Measurements from ENCODE around the gene PPP1R9A.
A peak's percentile ranks its signal among the peaks of the same experiment; 100 is the strongest.

PPP1R9A gene

DNA sequence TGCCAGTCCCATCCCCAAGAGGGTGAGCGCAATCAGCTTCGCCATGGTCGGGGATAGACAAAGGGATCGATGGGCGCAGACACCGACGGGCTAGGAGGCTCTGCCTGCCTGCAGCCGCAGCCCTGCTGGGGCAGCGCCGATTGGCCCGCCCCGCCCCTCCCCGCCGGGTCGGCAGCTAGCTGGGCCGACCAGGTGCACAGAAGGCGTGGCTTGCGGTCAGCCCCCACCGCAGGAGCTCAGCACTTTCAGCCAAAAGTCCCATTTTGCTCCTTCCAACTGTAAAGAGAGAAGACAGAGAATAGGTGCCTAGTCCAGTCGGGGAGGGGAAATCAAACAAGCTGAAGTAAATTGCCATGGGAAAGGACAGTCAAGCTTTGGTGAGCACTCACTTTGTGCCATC lies 417.0 kb downstream of the PPP1R9A start, which contains the start of gene PON1:
PON1 (minus strand) TSS at position 102 of the 400 bp plus-strand sequence; CDS start at position 45, 57 bp downstream.
- DNase-seq, result peak in 3 of 5 donors; percentile 1 to 47 (median 7)

DNA sequence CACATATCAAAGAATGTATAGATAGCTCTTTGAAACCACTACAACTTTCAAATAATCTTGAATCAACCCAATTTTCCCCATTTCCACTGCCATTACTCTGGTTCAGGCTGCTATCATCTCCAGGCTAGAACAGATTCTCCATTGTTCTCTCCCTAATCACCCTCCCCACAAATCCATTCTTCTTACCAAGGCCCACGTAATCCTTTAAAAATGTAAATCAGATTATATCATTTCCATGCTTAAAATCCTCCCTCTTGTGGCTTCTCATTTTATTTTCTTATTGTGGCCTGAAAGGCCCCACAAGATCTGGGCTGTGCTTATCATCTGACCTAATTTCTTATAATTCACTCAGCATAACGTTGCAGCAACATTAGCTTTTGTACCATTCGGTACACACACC lies 420.0 kb downstream of the PPP1R9A start:
- DNase-seq, result no peak

DNA sequence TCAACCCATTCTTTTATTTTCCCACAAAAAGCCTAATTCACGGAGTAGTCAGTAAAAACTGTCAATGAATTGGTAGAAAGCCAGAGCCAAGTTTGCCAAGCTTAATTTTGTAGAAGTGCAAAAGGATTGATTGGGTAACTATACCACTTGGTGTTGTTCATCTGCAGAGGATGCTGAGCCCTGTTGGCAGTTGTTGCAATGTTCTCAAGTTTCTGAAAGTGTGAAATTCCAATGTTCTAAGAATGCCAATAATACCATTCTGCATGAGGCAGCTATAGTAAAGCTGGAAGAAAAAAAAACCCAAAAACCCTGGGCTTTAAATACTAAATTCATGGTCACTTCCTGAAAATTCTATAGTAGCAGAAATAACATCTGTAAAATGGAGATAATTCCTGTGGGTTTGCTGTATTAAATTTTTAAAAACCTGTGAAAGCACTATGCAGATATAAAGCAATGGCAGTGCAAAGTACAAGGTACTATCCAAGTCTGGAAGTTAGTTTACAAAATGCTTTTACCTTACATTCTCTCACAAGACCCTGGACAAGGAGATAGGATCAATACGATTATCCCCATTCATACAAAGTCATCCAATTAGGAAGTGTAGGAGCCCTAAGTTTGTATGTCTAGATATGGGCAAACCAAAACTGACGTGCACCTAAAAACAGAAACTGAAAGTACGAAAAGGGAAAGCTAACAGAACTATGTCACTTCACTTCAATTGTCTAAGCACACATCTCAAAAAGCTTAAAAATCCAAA lies 423.0 kb downstream of the PPP1R9A start:
- peak in 1 of 5 donors; percentile 52 for DNase-seq

DNA sequence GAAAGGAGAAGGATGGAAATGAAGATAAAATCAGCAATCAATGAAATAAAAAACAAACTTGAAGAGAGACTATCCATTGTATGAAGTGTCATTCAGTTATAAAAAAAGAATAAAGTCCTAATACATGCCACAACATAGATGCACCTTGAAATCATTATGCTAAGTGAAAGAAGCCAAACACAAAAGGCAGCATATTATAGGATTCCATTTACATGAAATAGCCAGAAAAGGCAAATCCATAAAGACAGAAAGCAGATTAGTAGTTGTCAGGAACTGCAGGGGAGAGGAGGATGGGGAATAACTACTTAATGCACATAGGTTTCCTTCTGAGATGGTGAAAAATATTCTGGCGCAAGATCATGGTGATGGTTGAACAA lies 423.6 kb downstream of the PPP1R9A start:
- DNase-seq, result no peak

DNA sequence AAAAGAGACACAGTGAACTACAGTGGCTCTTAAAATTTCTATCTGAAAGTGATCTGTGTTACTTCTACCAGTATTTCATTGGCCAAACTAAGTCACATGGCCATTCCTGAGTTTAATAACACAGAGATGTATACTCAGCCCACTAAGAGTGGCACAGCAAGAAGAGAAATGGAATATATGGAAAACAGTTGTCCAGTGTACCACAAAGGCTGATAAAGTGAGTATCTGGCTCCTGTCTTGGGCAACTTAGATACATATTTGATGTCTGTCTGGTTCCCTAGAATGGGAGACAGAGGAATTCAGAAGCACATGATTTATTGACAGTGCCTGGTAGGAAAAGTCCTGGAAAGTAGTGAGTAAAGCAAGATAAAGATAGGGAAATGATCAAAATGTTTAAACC lies 427.1 kb downstream of the PPP1R9A start:
- DNase-seq, result no peak

DNA sequence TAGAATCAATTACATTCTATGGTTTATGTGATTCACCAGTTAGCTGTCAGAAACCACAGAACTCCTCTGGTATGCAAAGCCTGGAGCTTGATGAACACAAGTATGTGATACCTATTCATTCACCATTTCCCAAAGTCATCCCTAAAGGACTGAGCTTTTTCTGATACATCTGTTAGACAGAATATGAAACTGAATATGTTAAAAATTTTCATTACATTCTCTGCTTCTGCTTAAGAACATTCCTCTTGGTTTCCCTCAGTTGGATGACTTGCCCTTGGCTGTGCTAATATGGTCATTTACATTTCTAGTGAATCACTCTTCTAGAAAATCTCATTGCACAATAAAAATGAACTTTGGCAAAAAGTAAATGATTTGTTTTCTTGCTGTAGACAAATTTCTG lies 427.7 kb downstream of the PPP1R9A start:
- no peak for DNase-seq

DNA sequence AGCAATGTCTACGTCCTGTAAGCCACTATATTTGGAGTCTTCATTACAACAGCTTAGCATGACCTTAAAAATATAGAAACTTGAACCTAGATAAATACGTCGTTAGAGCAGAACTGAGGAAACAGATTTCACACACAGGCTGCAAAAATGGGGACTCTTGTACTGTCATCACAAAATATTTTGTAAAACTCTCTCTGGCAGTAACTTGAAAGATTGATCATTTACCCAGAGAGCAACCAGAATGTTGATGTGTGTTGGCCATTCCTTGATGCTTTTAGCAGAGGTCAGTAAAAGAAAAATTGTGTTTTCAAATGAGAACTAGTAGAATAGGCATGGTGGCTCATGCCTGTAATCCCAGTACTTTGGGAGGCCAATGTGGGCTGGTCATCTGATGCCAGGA lies 431.4 kb downstream of the PPP1R9A start:
- no peak for DNase-seq

DNA sequence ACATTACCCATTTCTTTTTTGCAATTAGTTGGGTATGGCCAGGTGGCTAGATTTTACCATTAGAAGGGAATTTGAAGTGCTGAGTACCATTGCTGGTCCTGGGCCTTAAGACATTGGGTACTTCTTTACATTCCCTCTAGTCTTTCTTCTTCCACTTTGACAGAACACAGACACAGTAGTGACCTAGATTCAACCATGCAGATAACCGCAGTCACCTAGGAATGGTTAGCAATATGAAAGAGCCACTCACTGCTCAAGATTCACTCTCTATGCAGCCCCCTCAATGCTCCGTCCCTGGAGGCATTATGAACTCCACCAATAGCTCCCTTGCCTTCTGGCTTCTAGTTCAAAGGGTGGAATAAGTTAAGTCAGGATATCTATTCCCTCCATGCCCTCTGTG lies 433.1 kb downstream of the PPP1R9A start:
- no peak for DNase-seq

DNA sequence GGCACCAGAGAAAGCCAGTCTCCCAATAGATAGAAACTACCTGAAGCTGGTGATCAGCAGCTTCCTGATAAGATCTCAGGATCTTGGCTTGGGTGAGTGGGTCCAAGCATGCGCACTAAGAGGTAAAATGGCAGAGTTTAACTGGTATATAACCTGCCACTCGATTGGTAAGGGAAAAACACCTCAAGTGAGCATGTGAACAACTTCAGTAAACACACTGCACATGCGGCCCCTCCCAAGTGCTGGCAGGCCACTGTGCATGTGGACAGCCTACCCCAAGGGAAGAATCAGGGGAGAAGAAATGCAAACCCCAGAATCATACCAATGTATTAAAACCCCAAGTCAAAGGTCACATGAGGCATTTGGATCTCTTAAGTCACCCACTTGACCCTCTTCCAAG lies 434.6 kb downstream of the PPP1R9A start:
- DNase-seq, result no peak

DNA sequence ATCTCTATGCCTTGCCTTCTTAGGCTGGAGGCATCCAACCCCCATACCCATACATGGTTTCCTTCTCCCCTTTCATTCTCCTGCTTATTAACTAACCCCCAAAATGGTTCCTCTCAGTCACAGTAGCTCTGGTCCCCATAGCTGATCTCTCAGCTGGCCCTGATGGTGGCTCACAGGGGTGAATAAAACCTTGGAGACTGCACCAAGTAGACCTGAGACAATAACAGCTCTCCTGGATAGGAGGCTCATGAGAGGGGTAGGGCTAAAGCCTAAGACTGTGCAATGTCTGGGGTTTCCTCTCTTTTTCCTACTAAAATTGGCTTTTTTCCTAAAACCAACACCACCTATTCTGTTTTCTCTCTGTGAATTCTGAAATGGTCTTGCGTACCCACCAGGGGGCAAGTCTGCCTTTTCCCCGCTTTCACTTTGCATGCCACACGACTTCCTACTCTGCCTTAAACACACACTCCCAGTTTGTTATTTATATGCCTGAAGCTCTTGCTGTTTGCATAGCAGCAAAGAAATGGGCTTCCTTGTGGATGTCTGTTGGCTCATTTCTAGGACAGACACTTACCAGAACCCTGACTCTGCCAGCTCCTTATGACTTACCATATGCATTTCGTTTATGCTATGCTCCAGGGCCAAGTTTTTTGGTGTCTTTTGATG lies 435.4 kb downstream of the PPP1R9A start:
- no peak for DNase-seq
